Measurements from ENCODE around the gene TNS1.

TNS1 gene

DNA sequence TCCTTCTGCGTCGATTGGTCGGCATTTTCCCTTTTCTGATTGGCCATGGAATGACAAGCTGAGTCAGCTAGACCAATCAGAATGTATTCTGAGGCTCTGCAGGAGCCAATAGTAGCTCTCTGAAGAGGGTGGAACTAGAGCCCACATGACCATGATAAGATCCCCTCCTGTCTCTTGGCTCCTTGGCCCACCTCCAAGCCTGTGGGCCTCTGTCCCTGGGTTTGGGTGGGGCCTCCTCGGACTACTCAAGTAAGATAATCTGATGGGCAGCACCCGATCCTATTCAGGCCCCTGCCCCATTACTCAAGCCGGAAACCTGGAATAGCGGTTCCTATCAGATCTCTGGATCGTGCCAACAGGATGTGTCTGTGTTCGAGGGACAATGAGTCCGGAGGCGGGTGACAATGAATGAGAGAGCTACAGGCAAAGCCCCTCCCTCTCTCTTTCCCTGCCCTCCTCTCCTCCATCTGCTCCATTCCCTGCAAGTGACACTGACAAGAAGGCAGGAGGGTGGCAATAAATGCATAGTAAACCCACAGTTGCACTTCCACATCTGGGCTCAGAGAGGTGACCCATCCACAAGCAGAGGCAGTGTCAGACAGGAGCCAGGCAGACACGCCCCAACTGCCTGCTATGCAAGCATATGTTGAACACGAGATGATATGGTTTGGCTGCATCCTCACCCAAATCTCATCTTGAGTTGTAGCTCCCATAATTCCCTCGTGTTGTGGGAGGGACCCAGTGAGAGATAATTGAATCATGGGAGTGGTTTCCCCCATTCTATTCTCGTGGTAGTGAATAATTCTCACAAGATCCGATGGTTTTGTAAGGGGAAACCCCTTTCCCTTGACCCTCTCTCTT is 114.7 kb downstream of the TNS1 start:
- no peak for TF ChIP-seq CTCF (IDR thresholded peaks at IDR 0.05; ENCODE audit: low read depth, low read length)
- H3K4me3 ChIP-seq (ENCODE audit: low read depth, low read length), result no peak overlapping the region

- no peak overlapping the region for H3K4me3 ChIP-seq (ENCODE audit: low read depth, low read length)
- peak; percentile 73 for TF ChIP-seq CTCF (IDR thresholded peaks at IDR 0.05; ENCODE audit: low read depth, low read length)
Measured at GRCh38 chr2:217886720-217887309, 116.0 kb downstream of the TNS1 start.

DNA sequence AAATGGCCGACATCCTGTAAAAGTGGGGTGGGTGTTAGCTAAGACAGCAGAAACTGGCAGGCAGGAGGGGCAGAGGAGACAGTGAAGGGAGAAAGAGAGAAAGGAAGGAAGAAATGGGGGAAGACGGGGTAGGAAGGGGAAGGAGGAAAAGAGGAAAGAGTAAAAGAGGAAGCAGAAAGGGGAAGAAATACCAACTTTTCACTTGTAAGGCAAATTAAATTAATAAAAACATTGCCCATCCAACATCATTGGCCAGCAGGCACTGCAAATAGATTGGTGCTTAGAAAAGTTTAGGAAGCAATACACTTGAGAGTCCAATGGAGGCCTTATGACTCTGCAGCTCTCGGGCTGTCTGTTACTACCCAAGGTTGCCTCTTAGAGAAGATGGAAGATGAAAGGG is 116.7 kb downstream of the TNS1 start:
- H3K4me3 ChIP-seq (ENCODE audit: low read depth, low read length), result no peak overlapping the region
- no peak for TF ChIP-seq CTCF (IDR thresholded peaks at IDR 0.05; ENCODE audit: low read depth, low read length)

GRCh38 chr2:217884985-217885384 is 117.8 kb downstream of the TNS1 start:
- no peak overlapping the region for H3K4me3 ChIP-seq (ENCODE audit: low read depth, low read length)
- TF ChIP-seq CTCF (IDR thresholded peaks at IDR 0.05; ENCODE audit: low read depth, low read length), result no peak

- no peak for TF ChIP-seq CTCF (IDR thresholded peaks at IDR 0.05; ENCODE audit: low read depth, low read length)
- H3K4me3 ChIP-seq (ENCODE audit: low read depth, low read length), result no peak overlapping the region
Measured at GRCh38 chr2:217880891-217881290, 121.9 kb downstream of the TNS1 start.

- no peak for TF ChIP-seq CTCF (IDR thresholded peaks at IDR 0.05; ENCODE audit: low read depth, low read length)
- H3K4me3 ChIP-seq (ENCODE audit: low read depth, low read length), result no peak overlapping the region
Measured at GRCh38 chr2:217880287-217880889, 122.4 kb downstream of the TNS1 start.
